Right lobe of liver (tissue), 6 donors: ENCODE results near the gene TTC28. TPM values are rescaled to one million over a fixed set of nuclear protein-coding genes. Genes with fewer than 3 reads are reported as not detected.
A peak's percentile ranks its signal among the peaks of the same experiment; 100 is the strongest.

ENCODE experiments used
- ATAC-seq, 4 donors: fragments of 200-7000 bp; cut with Tn5 transposase; one replicate each; pipeline ENCODE4 v1.9.1; 2020; ENCODE audit warnings: mild to moderate bottlenecking in 4 of 4, moderate library complexity in 4 of 4
- DNase-seq, 3 donors: peaks; one replicate each; pipeline ENCODE4 v3.0.0-alpha.2; 2020
- H3K27ac ChIP-seq, 3 donors: fragments of 200-600 bp; one replicate each; pipeline ENCODE4 v1.8.0; 2022
- H3K27me3 ChIP-seq, 2 donors: fragments of 200-600 bp; one replicate each; pipeline ENCODE4 v1.8.0; 2022
- H3K36me3 ChIP-seq, 4 donors: fragments of 200-600 bp; sonication (generic) in 1 of 4; one replicate each; pipeline versions ENCODE4 v1.5.1 to v1.8.0; 2017 to 2022; ENCODE audit warnings: control low read depth in 1 of 4
- H3K4me1 ChIP-seq, 4 donors: fragments of 200-600 bp; sonication (generic) in 1 of 4; one replicate each; pipeline versions ENCODE4 v1.5.1 to v1.8.0; 2017 to 2022; ENCODE audit warnings: control low read depth in 1 of 4
- H3K4me3 ChIP-seq, 3 donors: fragments of 200-600 bp; one replicate each; pipeline ENCODE4 v1.8.0; 2022
- H3K9me3 ChIP-seq, 4 donors: fragments of 200-600 bp; sonication (generic) in 1 of 4; one replicate each; pipeline versions ENCODE4 v1.5.1 to v1.8.0; 2017 to 2022; ENCODE audit warnings: control low read depth in 1 of 4
- CTCF ChIP-seq, 4 donors: fragments of 200-600 bp in 3 of 4; fragments of 450-650 bp in 1 of 4; IDR thresholded peaks; one replicate each; pipeline versions ENCODE4 v1.5.1 to v1.8.0; 2016 to 2022; ENCODE audit warnings: antibody characterized with exemption in 4 of 4, mild to moderate bottlenecking in 2 of 4
- POLR2A ChIP-seq: fragments of 450-650 bp; IDR thresholded peaks from one replicate; pipeline ENCODE4 v1.6.1; 2017; ENCODE audit warnings: antibody characterized with exemption, mild to moderate bottlenecking
- WGBS: methylation state at CpG from one replicate; pipeline ENCODE4 v1.1.6; 2018; ENCODE audit warnings: low coverage, low lambda C conversion rate; ENCODE audit not compliant: insufficient coverage; ENCODE audit errors: missing lambda C conversion rate; 5-methylcytosine and 5-hydroxymethylcytosine counted together
- intact Hi-C, 2 donors: fragments of 100-400 bp; cut with DNase I; formaldehyde crosslinking; loops; one replicate each; pipeline versions ENCODE4 v1.11.2 to v1.14.1; 2022
- microRNA-seq, 2 donors: library from miRNA; unstranded; fragments of <30 nt; microRNA quantifications; one replicate each; pipeline ENCODE4, GENCODE V29; 2019 to 2020
- small RNA-seq, 2 experiments: library from RNA; depleted of rRNA; stranded (forward); fragments of <200 nt; gene quantifications; one replicate each; pipeline ENCODE3, GENCODE V24; 2016
- total RNA-seq, 6 experiments: library from RNA; depleted of rRNA in 2 of 6; stranded (reverse); fragments of >200 nt in 2 of 6; fragmentation: NEBNext Ultra II Directional in 3 of 6; extraction: Animal tissue kit (Norgen Biotek cat#: 25700) in 3 of 6; gene quantifications; one replicate each; pipeline versions ENCODE4 v1.1.0 to v1.2.4, GENCODE V29; 2016 to 2023
- donor health status: DM: no; HTN: yes; CAD: no.
- donor health status: DM: no; HTN: no; CAD: no.
- donor health status: DM: no; HTN: no; CAD: no.
- donor health status: DM: no; HTN: yes; CAD: no.
- donor health status: DM: no; HTN: yes; CAD: no.

The TTC28 gene
- total RNA-seq, 6 experiments from 2014 or later = 9.4 to 38.3 (median 15.0) TPM

GRCh38 chr22:27933186-27933983, 746.3 kb downstream of the TTC28 start:
- TF ChIP-seq POLR2A = peak; percentile 33
- TF ChIP-seq CTCF (IDR thresholded peaks at IDR 0.05) = no peak
- peak; percentile 72 to 86 (median 80) for ATAC-seq
- Histone ChIP-seq H3K27ac (peak overlapping the region; percentile 74 to 95 (median 88)), H3K4me3 (peak overlapping the region; percentile 32 to 52 (median 48)), H3K9me3 (no peaks in the 10 kb centered on the region), H3K4me1 (no peaks in the 10 kb centered on the region), H3K27me3 (no peaks in the 10 kb centered on the region), H3K36me3 (no peaks in the 10 kb centered on the region)
- WGBS = 27% methylated on average over 8 of the region's 9 CpGs
- intact Hi-C loops = no loop called here
- DNase-seq = no peak

DNA sequence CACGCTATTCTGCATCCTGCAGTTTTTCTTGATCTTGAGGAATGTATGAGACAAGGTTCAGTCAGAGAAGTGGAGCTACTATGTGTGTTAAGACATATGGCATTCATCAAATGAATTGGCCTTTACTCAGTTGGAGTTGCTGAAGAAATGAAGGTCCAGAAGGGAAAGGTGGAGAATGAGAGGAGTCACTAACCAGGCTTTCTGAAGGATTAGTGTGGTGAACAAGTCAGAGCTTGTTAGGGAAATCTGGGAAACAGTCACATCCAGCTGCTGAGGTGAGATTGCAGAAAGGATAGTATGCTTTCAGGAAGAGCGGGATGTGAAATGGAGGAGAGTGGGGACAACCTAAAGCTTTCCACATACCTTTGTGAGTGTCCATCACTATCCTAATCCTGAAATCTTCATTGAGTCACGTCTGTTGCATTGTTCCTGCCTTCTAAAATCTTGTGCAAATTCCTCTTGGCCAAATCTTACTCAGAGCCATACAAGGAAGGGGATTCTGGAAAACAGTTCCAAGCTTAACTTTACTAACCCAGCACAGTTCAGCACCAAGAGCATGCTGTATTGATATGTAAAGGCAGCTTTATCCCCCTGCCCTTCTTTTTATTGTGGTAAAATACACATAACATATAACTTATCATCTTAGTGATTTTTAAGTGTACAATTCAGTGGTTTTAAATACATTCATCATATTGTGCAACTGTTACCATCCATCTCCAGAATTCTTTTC, 749.1 kb downstream of the TTC28 start:
- TF ChIP-seq CTCF (IDR thresholded peaks at IDR 0.05) (no peak), POLR2A (no peak)
- no peak for DNase-seq
- Histone ChIP-seq H3K36me3 (no peaks in the 10 kb centered on the region), H3K4me1 (no peaks in the 10 kb centered on the region), H3K27ac (peak overlapping the region in 2 of 3 donors; percentile 88 to 95), H3K9me3 (no peaks in the 10 kb centered on the region), H3K27me3 (no peaks in the 10 kb centered on the region), H3K4me3 (no peak overlapping the region)
- 78% methylated on average over 3 of the region's 3 CpGs for WGBS
- intact Hi-C loops = no loop called here
- ATAC-seq = no peak

Small RNAs within 50 kb of the gene (microRNA-seq; reads per million reads assigned to microRNA genes)
- 0 reads per million in 2 donors for gene MIR5739

Small RNAs within 50 kb of the gene (small RNA-seq; reads per million reads assigned to genes)
- 0 reads per million in 2 experiments for gene MIR5739
- gene RF00019 = 0 reads per million in 2 experiments
- gene RF00150 = 0 reads per million in 2 experiments
- 0 reads per million in 2 experiments for gene RF02200
- 0 reads per million in 2 experiments for gene RN7SL162P

Other genes starting within 250 kb of the TTC28 start
- 1 to 10 TPM; 2.0 to 6.3 (median 4.2) TPM for gene CHEK2, start 62.0 kb upstream of the TTC28 start, total RNA-seq
- gene HSCB, start 62.2 kb upstream of the TTC28 start, total RNA-seq = 10 to 100 TPM; 11.6 to 29.0 (median 13.4) TPM
- 10 to 100 TPM; 15.3 to 24.4 (median 18.0) TPM for gene CCDC117, start 92.9 kb upstream of the TTC28 start, total RNA-seq
- 100 to 1,000 TPM; 298 to 624 (median 414) TPM for gene XBP1, start 120.7 kb upstream of the TTC28 start, total RNA-seq
- gene ZNRF3, start 203.7 kb upstream of the TTC28 start, total RNA-seq = 1 to 10 TPM; 5.8 to 9.2 (median 6.9) TPM